ENCODE data around the gene NKAIN2.

DNA sequence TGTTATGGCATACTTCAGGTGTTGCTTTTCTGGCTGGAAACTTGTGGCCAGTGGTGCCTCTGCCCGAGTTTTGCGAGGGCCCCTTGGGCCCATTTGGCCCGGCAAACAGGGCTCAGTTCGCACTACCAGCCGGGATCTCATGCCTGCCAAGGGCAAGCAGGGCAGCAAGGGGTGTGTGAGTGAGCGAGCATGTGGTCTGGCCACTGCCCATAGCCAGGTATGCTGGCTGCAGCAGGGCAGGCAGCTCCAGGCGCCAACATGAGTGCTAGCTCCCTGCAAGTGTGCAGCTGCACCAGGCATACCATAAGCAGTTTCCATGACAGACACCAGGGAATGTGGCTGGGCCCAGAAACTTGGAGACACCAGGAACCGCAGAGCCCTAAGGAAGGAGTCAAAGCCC is 389.5 kb downstream of the NKAIN2 start:
- TF ChIP-seq RAD21 (IDR thresholded peaks at IDR 0.05; ENCODE audit: low read depth) (no peak), EZH2 (IDR thresholded peaks at IDR 0.05) (no peak), POLR2A (IDR thresholded peaks at IDR 0.05; ENCODE audit: borderline replicate concordance, extremely low read depth, insufficient read depth, insufficient read length) (no peak), ELF1 (IDR thresholded peaks at IDR 0.05; ENCODE audit: borderline replicate concordance, low read depth) (no peak), TCF7L2 (IDR thresholded peaks at IDR 0.05; ENCODE audit: borderline replicate concordance, extremely low read depth, insufficient read depth, insufficient read length) (no peak), CBX3 (IDR thresholded peaks at IDR 0.05; ENCODE audit: low read depth) (no peak), ZFX (IDR thresholded peaks at IDR 0.05) (no peak), POLR2AphosphoS5 (IDR thresholded peaks at IDR 0.05; ENCODE audit: low read depth, low read length) (no peak), EZH2phosphoT487 (IDR thresholded peaks at IDR 0.05; ENCODE audit: borderline replicate concordance) (no peak), CEBPB (IDR thresholded peaks at IDR 0.05; ENCODE audit: low read depth) (no peak)
- TF ChIP-seq, protein P1, sequence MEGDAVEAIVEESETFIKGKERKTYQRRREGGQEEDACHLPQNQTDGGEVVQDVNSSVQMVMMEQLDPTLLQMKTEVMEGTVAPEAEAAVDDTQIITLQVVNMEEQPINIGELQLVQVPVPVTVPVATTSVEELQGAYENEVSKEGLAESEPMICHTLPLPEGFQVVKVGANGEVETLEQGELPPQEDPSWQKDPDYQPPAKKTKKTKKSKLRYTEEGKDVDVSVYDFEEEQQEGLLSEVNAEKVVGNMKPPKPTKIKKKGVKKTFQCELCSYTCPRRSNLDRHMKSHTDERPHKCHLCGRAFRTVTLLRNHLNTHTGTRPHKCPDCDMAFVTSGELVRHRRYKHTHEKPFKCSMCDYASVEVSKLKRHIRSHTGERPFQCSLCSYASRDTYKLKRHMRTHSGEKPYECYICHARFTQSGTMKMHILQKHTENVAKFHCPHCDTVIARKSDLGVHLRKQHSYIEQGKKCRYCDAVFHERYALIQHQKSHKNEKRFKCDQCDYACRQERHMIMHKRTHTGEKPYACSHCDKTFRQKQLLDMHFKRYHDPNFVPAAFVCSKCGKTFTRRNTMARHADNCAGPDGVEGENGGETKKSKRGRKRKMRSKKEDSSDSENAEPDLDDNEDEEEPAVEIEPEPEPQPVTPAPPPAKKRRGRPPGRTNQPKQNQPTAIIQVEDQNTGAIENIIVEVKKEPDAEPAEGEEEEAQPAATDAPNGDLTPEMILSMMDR (IDR thresholded peaks at IDR 0.05 in 2 of 3, conservative IDR thresholded peaks at IDR 0.05 in 1 of 3; ENCODE audit: borderline replicate concordance in 1 of 3, insufficient read depth in 1 of 3, low read depth in 2 of 3, low read length in 2 of 3), result no peak
- TF ChIP-seq, protein P2, sequence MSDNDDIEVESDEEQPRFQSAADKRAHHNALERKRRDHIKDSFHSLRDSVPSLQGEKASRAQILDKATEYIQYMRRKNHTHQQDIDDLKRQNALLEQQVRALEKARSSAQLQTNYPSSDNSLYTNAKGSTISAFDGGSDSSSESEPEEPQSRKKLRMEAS (IDR thresholded peaks at IDR 0.05), result no peak
